HG02763 (cell line): Measurements from ENCODE around the gene VEGFA.

Experiments
- ATAC-seq: cut with Tn5 transposase; IDR thresholded peaks from one replicate; pipeline ENCODE4 v1.9.1; 2021; ENCODE audit warnings: mild to moderate bottlenecking, moderate library complexity; ENCODE audit not compliant: unreplicated experiment

Gene VEGFA

DNA sequence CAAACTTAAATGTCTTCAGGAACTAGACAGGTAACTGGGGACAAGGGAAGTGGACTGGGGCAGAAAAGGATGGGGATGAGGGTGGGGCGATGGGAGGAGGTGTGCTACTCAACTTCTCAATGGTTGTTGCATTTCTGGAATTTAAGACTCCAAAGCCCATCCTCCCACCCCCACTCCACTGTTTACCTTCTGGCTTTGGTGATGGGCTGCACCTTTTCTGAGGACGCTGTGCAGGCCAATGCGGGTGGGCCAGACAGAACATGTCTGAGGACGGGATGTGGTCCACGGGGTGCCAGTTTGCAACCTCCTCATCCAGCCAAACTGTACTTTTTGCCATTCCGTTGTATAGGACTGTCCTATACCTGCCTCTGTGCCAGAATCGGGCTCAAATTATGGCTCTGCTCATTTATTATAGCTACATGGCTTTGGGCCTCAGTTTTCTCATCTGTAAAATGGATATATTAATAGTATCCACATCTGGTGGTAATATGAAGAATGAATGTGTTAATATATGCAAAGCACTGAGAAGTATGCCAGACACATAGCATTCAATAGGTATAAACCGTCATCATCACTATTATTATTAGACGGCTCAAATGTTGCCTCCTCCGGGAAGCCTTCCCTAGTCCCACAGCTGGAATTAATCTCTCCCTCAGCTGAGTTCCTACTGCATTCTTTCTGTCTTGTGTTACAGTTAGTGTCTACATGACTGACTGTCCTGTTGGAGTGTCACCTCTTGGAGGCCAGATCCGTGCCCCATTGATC is 31.0 kb upstream of the VEGFA start:
- no peak for ATAC-seq

DNA sequence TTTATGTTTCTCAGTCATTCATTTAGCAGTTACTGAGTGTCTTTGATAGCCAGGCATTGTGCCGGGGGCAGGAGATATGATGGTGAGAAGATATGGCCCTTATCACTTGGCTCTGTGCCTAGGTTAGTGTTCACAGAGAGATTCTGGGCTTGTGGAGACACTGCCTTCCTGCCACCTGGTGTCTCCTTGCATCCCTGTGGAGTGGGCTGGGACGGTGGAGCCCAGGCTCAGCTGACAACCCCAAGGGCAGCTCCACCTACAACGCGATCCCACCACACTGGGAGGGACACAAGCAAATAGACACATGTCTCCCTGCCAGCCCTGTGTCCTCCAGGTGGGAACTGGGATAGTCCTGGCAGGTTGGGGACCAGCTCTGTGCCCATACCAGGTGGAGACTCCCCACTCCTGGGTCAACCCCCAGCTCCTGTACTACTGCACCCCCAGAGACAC is 30.3 kb upstream of the VEGFA start:
- no peak for ATAC-seq

- no peak for ATAC-seq
Measured at GRCh38 chr6:43740321-43740960, 29.6 kb upstream of the VEGFA start.

DNA sequence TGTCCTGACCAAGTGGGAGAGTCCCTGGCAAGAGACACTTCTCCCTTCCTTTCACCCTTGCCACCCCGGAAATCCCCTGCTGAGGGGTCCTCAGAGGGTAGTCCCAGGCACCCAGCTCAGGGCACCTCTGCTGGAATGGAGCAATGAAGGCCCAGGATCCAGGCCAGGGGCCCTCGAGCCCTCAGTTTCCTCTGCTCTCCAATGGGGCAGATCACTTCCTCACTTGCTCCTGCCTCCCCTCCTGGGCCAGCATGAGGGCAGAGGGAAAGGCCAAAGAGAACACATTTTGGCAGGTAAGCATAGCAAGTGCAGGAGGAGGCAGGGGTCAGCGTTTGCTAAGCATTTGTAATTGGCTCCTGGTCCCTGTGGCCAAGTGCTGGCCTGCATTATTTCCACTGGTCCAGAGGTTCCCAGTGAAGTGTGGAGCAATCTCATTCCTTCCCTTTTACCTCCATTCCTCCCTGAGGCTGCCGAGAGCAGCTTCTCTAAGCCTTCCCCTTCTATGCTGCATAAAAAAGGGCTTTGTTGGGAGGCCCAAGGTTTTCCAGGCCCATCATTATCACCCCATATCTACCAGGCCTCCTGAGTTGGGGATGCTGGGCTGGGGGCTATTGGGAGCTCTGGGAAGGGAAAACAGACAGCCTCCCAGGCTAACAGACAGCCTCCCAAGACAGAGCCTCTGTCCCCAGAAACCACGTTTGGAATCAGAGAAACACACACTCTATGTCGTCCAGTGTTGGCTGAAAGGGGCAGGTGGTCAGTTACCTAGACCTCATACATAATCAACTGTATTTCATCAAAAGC is 28.8 kb upstream of the VEGFA start:
- ATAC-seq, result no peak

GRCh38 chr6:43741829-43742228 is 28.2 kb upstream of the VEGFA start:
- ATAC-seq, result no peak

DNA sequence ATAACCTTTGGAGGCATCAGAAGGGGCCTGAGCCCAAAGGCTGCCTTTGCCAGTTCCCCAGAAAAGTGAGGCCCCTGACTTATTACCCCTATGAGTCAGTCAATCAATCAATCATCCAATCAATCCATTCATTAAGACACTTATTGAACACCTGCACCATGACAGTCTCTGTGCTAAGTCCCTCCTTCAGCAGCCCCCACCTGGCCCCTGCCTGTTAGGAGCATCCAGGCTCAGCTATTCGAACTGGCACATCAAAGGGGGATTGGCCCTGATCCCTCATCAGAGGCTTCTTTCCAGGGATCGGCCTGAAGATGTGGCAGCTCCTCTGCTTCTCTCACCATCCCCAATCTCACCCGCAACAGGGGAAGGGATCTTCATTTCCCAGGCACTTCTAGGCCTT is 27.7 kb upstream of the VEGFA start:
- no peak for ATAC-seq

- no peak for ATAC-seq
Measured at GRCh38 chr6:43742931-43743632, 26.9 kb upstream of the VEGFA start.

- ATAC-seq, result no peak
Measured at GRCh38 chr6:43743682-43744381, 26.2 kb upstream of the VEGFA start.

GRCh38 chr6:43744491-43744890 is 25.5 kb upstream of the VEGFA start:
- no peak for ATAC-seq

DNA sequence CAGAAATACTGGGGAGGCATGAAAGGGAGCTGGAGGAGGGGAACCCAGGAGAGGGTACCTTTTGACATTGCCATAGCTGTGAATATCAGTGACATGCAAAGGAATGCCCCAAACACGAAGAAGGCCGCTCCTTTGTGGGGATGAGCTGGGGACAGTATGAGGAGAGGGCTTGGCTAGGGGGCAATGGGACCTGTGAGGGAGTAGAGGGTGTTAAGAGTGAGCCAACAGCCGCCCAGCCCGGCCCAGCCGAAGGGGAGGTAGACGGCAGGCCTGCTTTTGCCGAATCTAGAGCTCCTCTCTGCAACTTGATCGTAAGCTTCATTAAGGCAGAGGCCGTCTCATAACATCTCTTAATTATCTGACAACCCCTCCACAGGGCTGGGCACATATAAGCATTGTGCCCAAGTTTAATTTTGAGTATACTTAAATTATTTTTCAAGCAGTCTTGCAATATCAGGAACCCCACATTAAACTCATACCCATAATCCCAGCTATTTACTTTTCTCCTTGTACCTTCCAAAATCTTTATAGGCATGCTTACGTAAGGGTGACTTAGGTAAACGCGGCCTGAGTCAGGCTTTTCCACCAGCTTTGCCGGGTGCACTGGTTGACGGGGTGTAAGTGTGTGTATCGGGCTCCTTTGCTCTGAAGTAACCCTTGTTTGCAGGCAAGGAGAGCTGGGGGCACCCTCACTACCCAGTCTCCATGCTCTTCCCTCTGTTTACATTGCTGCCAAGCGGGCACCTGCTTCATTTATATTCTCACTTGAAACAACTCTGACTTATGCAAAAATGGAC is 24.9 kb upstream of the VEGFA start:
- ATAC-seq, result no peak

DNA sequence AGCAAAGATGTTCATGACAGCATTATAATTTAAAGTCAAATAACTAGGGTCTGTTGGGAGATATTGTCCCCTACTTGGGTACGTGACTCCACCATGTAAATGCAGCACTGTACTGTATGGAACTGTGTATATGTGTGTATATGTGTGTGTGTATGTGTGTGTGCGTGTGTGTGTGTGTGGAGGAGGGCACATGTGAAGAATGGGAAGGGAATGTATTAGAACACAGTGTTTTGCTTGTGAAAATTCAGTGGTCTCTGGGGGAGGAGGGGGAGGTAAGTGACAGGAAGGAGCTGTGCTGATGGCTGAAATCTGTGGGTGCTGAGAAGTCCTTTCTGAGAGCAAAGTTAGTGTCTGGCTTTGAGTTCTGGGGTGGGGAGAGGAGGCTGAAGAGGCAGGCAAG is 23.9 kb upstream of the VEGFA start:
- no peak for ATAC-seq

GRCh38 chr6:43746613-43747102 is 23.4 kb upstream of the VEGFA start:
- no peak for ATAC-seq

- ATAC-seq, result no peak
Measured at GRCh38 chr6:43747784-43748183, 22.2 kb upstream of the VEGFA start.

DNA sequence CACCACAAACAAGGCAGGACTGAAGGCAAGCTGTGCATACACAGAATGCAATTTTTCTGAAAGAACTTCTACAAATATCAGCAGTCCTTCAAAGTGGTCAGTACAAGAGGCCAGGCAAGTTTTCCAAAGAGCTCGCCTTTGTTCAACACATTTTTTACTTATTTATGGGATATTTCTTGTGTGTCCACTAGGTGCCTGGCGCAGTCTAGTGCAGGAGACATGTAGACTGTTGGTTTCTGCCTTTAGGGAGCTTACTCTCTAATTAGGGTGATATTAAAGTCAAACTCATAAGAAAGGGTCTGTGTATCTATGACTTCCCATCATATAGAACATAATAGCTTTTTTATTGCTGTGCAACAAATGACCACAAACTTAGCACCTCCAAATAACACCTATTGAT is 21.2 kb upstream of the VEGFA start:
- ATAC-seq, result no peak

DNA sequence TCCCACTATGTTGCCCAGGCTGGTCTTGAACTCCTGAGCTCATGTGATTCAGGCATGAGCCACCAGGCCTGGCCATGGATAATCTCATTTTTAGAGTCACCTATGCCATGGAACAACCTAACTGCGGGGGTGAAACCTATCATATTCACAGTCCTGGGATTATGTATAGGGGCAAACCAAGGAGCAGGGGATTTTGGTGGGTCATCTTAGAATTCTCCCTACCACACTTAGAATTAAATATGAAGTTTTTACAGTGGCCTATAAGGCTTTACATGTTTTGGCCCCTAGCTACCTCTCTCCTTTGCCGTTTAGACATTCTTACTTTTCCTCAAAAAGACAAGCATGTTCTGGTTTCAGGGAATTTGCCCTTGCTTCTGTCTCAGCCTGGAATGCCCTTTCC is 20.6 kb upstream of the VEGFA start:
- ATAC-seq, result no peak

DNA sequence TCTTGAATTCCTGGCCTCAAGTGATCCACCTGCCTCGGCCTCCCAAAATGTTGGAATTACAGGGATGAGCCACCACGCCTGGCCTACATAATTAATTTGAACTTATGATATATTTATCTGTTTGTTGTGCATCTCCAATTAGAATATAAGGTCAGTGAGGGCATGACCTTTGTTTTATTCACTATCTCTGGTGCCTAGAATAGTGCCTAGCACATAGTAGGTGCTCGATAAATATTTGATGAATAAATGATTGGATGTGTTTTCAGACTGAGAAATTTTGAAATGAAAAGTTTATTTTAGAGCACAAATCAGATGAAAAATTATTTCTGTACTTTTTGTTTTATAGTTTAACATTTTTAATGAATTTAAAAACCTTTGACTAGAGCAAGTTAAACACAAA is 19.4 kb upstream of the VEGFA start:
- no peak for ATAC-seq

- ATAC-seq, result no peak
Measured at GRCh38 chr6:43753570-43754183, 16.3 kb upstream of the VEGFA start.

GRCh38 chr6:43757966-43758616 is 11.9 kb upstream of the VEGFA start:
- no peak for ATAC-seq

DNA sequence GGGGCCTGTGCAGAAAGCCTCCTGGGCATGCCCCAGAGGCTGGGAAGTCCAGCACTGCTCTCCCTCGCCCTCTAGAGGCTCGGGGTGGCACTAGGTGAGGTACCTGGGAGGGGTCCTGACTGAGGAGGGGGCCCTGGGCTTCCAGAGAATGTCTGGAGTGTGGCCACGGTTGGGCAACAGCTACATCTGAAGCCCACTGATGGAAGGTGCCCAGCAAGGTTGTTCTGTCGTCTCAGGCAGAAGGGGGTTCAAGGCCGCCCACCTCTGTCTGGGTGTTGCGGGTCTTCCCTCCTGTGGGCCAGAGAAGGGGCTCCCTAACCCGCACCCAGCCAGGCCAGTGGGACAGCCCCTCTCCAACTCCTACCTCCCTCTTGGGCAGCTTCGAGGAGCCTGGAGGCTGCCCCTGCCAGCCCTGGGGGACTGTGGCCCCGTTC is 11.4 kb upstream of the VEGFA start:
- no peak for ATAC-seq
